ENCODE measurements around the gene MED29.

DNA sequence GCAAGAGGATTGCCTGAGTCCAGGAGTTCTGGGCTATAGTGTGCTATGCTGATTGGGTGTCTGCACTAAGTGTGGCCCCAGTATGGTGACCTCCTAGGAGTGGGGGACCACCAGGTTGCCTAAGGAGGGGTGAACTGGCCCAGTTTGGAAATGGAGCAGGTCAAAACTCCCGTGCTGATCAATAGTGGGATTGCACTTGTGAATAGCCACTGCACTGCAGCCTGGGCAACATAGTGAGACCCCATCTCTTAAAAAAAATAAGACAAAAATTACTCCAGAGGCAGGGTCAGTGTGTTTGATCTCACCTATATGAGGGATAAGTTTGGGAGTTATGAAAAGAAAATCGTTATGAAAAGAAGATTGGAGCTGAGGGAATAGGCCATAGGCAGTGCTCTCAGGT, 22.0 kb upstream of the MED29 start:
- TF ChIP-seq POLR2A (IDR thresholded peaks at IDR 0.05; ENCODE audit: low read length) (no peak), GATA1 (IDR thresholded peaks at IDR 0.05; ENCODE audit: low read depth, low read length) (no peak)

Measured in erythroblast (primary cell).